ENCODE measurements around the gene EPO.

- no peak for TF ChIP-seq EP300 (IDR thresholded peaks at IDR 0.05)
- no peak for TF ChIP-seq CTCF (IDR thresholded peaks at IDR 0.05)
- TF ChIP-seq POLR2A (IDR thresholded peaks at IDR 0.05), result no peak
These were observed 38.0 kb upstream of the EPO start for GRCh38 chr7:100682228-100682741.
